Panc1 (cell line): ENCODE data around the gene APEH. TPM values are rescaled to one million over a fixed set of nuclear protein-coding genes. Genes with fewer than 3 reads are reported as not detected.

Experiments
- ATAC-seq: fragments of 200-7000 bp; cut with Tn5 transposase; 2 replicates; pipeline ENCODE4 v1.9.1; 2020; ENCODE audit warnings: mild to moderate bottlenecking, moderate library complexity
- BruUV-seq: library from RNA; stranded (reverse); fragments of 400-500 nt; replicated peaks from 2 replicates; lab custom pipeline; 2021; lab: Mats Ljungman, UMichigan
- CTCF ChIA-PET: fragments of 300-600 bp; sonication (Branson Sonifier 250); formaldehyde crosslinking; loops from one replicate; lab custom pipeline; 2022; ENCODE audit warnings: antibody characterized with exemption; lab: Charles Lee
- POLR2A ChIA-PET: fragments of 300-600 bp; sonication (Branson Sonifier 250); formaldehyde crosslinking; loops from one replicate; lab custom pipeline; 2022; ENCODE audit warnings: antibody characterized with exemption; lab: Charles Lee
- DNase-seq: peaks from one replicate; pipeline ENCODE4 v3.0.0-alpha.2; 2010; ENCODE audit warnings: low read depth, low spot score
- H3K27ac ChIP-seq: 2 replicates; pipeline ENCODE4 v1.5.1; 2011; ENCODE audit warnings: mild to moderate bottlenecking, low read length, inconsistent platforms
- H3K27me3 ChIP-seq: fragments of 200-500 bp; sonication (Bioruptor generic); 2 replicates; pipeline ENCODE4 v1.6.0; 2014; ENCODE audit warnings: low read length, inconsistent platforms; ENCODE audit not compliant: control insufficient read depth, insufficient read depth
- H3K36me3 ChIP-seq: fragments of 200-500 bp; sonication (Bioruptor generic); 2 replicates; pipeline ENCODE4 v1.5.1; 2014; ENCODE audit warnings: inconsistent platforms, mild to moderate bottlenecking, low read length, moderate library complexity; ENCODE audit not compliant: control insufficient read depth, insufficient read depth
- H3K4me1 ChIP-seq: 2 replicates; pipeline ENCODE4 v1.5.1; 2011; ENCODE audit warnings: inconsistent platforms, mild to moderate bottlenecking, low read length, moderate library complexity; ENCODE audit not compliant: control insufficient read depth, insufficient read depth
- H3K4me3 ChIP-seq, 2 experiments: 2 replicates each; pipeline ENCODE4 v1.5.1; 2011 to 2012; ENCODE audit warnings: low read depth in 2 of 2, low read length in 2 of 2, mild to moderate bottlenecking in 2 of 2, inconsistent platforms in 1 of 2, moderate library complexity in 1 of 2
- H3K9me3 ChIP-seq: fragments of 200-500 bp; sonication (Bioruptor generic); 2 replicates; pipeline ENCODE4 v1.5.1; 2014; ENCODE audit warnings: low read depth, mild to moderate bottlenecking, inconsistent platforms, low read length, moderate library complexity; ENCODE audit not compliant: control insufficient read depth, insufficient read depth
- POLR2AphosphoS5 ChIP-seq: IDR thresholded peaks from 2 replicates; pipeline ENCODE4 v1.6.1; 2012; ENCODE audit warnings: mild to moderate bottlenecking, low read depth, low read length, moderate library complexity
- SIN3A ChIP-seq: IDR thresholded peaks from 2 replicates; pipeline ENCODE4 v1.6.1; 2012; ENCODE audit warnings: low read depth, mild to moderate bottlenecking, low read length, moderate library complexity, borderline replicate concordance; ENCODE audit not compliant: insufficient read depth
- TCF7L2 ChIP-seq: IDR thresholded peaks from 2 replicates; pipeline ENCODE4 v1.6.1; 2011; ENCODE audit warnings: mild to moderate bottlenecking, low read depth, low read length, inconsistent platforms
- in situ Hi-C: cut with HindIII; loops from 2 replicates; pipeline ENCODE4 v1.10.0; 2016; ENCODE audit warnings: low sequenced_read_pairs, low pct_unique_long_range_greater_than_20kb
- intact Hi-C: fragments of 100-400 bp; cut with micrococcal nuclease; formaldehyde crosslinking; loops from one replicate; pipeline ENCODE4 v1.10.0; 2022; ENCODE audit not compliant: unreplicated experiment
- total RNA-seq: library from RNA; stranded (reverse); gene quantifications from one replicate; pipeline ENCODE4 v1.2.1, GENCODE V29; 2021; ENCODE audit not compliant: unreplicated experiment
- TF ChIP-seq, protein P1 (sequence below), 2 experiments: IDR thresholded peaks; 2 replicates each; pipeline ENCODE4 v1.6.1; 2011 to 2012; ENCODE audit warnings: low read depth in 2 of 2, control low read depth in 1 of 2, low read length in 1 of 2, mild to moderate bottlenecking in 1 of 2, moderate library complexity in 1 of 2; ENCODE audit not compliant: insufficient read depth in 1 of 2
- TF ChIP-seq, protein P2 (sequence below): fragments of 450-650 bp; IDR thresholded peaks from 2 replicates; pipeline ENCODE4 v1.5.1; 2017; ENCODE audit warnings: mild to moderate bottlenecking

APEH gene
- total RNA-seq, 1 experiment from 2014 or later = 131 TPM

DNA sequence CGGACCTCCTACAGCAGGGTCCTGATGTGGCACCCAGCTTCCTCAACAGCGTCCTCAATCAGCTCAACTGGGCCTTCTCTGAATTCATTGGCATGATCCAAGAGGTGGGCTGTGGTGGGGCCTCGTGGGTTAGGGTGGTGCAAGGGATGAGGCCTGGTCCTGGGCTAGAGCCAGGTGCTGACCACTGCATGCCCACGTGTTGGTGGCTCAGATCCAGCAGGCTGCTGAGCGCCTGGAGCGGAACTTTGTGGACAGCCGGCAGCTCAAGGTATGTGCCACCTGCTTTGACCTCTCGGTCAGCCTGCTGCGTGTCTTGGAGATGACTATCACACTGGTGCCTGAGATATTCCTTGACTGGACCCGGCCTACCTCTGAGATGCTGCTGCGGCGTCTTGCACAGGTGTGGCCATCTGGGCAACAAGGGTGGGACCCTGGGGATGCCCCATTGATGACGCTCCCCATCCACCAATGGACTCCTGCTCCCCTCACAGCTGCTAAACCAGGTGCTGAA is 41.5 kb downstream of the APEH start:
- CTCF ChIA-PET = no interaction called here
- H3K27me3 ChIP-seq = no peaks in the 10 kb centered on the region
- TF ChIP-seq, protein P1, sequence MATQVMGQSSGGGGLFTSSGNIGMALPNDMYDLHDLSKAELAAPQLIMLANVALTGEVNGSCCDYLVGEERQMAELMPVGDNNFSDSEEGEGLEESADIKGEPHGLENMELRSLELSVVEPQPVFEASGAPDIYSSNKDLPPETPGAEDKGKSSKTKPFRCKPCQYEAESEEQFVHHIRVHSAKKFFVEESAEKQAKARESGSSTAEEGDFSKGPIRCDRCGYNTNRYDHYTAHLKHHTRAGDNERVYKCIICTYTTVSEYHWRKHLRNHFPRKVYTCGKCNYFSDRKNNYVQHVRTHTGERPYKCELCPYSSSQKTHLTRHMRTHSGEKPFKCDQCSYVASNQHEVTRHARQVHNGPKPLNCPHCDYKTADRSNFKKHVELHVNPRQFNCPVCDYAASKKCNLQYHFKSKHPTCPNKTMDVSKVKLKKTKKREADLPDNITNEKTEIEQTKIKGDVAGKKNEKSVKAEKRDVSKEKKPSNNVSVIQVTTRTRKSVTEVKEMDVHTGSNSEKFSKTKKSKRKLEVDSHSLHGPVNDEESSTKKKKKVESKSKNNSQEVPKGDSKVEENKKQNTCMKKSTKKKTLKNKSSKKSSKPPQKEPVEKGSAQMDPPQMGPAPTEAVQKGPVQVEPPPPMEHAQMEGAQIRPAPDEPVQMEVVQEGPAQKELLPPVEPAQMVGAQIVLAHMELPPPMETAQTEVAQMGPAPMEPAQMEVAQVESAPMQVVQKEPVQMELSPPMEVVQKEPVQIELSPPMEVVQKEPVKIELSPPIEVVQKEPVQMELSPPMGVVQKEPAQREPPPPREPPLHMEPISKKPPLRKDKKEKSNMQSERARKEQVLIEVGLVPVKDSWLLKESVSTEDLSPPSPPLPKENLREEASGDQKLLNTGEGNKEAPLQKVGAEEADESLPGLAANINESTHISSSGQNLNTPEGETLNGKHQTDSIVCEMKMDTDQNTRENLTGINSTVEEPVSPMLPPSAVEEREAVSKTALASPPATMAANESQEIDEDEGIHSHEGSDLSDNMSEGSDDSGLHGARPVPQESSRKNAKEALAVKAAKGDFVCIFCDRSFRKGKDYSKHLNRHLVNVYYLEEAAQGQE (IDR thresholded peaks at IDR 0.05; ENCODE audit: insufficient read depth in 1 of 2, low read depth in 2 of 2, low read length in 1 of 2) = no peak
- no peak for TF ChIP-seq POLR2AphosphoS5
- TF ChIP-seq, protein P2, sequence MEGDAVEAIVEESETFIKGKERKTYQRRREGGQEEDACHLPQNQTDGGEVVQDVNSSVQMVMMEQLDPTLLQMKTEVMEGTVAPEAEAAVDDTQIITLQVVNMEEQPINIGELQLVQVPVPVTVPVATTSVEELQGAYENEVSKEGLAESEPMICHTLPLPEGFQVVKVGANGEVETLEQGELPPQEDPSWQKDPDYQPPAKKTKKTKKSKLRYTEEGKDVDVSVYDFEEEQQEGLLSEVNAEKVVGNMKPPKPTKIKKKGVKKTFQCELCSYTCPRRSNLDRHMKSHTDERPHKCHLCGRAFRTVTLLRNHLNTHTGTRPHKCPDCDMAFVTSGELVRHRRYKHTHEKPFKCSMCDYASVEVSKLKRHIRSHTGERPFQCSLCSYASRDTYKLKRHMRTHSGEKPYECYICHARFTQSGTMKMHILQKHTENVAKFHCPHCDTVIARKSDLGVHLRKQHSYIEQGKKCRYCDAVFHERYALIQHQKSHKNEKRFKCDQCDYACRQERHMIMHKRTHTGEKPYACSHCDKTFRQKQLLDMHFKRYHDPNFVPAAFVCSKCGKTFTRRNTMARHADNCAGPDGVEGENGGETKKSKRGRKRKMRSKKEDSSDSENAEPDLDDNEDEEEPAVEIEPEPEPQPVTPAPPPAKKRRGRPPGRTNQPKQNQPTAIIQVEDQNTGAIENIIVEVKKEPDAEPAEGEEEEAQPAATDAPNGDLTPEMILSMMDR = no peak
- TF ChIP-seq SIN3A = no peak
- TF ChIP-seq TCF7L2 = no peak

DNA sequence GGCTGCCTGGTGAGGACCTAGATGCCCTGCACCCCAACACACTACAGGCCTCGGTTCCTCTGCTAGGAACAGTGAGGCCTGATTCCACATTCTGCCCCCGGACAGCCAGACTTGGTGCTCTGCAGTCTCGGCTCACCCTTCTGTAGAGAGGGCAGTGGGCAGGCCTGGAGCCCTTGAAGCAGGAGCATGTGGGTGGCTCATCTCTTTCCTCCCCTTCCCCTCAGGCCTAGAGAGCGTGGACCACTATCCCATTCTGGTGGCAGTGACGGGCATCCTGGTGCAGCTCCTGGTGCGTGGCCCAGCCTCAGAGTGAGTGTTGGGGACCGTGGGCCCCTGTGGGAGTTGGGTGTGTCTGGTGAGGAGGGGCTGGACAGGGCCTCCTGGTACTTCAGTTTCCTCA is 42.0 kb downstream of the APEH start:
- no peak overlapping the region for H3K27ac ChIP-seq
- H3K27me3 ChIP-seq = no peaks in the 10 kb centered on the region
- H3K4me3 ChIP-seq = no peak overlapping the region
- H3K9me3 ChIP-seq = no peaks in the 10 kb centered on the region
- ChIA-PET CTCF (no interaction called here), POLR2A (no interaction called here)
- no peaks in the 10 kb centered on the region for H3K36me3 ChIP-seq
- no peaks in the 10 kb centered on the region for H3K4me1 ChIP-seq
- TF ChIP-seq TCF7L2 (no peak), SIN3A (no peak), POLR2AphosphoS5 (no peak)
- TF ChIP-seq, protein P1 (IDR thresholded peaks at IDR 0.05; ENCODE audit: insufficient read depth in 1 of 2, low read depth in 2 of 2, low read length in 1 of 2) = no peak
- TF ChIP-seq, protein P2 = no peak
- intact Hi-C loops = no loop called here
- in situ Hi-C loops = no loop called here
- BruUV-seq = no TSS peak
- no peak for ATAC-seq
- DNase-seq = no peak

More for the DNA sequence above, 41.5 kb downstream of the APEH start:
- H3K4me3 ChIP-seq = no peak overlapping the region
- in situ Hi-C loops (no loop called here), intact Hi-C loops (no loop called here)
- H3K4me1 ChIP-seq = no peaks in the 10 kb centered on the region
- no peak overlapping the region for H3K27ac ChIP-seq
- no TSS peak for BruUV-seq
- no peaks in the 10 kb centered on the region for H3K9me3 ChIP-seq
- POLR2A ChIA-PET = no interaction called here
- no peak for DNase-seq
- ATAC-seq = no peak
- H3K36me3 ChIP-seq = no peaks in the 10 kb centered on the region
